CD4-positive, alpha-beta T cell treated with Interleukin-10 for 1 hour (primary cell): ENCODE results near the gene INTS12.

ENCODE experiments used
- DNase-seq: peaks from one replicate; pipeline ENCODE4 v3.0.0-alpha.2; 2020

INTS12 gene

DNA sequence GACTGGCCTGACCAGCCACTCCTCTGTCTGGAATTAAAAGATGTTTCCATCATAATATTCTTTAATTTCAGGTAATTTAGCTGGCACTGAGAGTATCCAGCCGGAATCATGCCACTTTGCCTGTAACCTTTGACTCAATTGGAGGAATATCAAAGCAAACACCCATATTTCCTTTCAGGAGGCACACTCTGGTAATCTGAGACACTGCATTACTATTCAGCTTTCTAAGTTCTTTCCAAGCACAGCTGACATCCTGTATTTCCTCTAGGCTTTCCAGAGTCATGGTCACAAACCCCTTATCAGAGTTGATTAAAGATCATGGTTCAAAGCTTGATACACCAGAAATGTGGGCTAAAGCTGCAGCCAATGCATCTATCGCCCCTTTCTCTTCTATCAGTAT is 29.3 kb downstream of the INTS12 start:
- no peak for DNase-seq

DNA sequence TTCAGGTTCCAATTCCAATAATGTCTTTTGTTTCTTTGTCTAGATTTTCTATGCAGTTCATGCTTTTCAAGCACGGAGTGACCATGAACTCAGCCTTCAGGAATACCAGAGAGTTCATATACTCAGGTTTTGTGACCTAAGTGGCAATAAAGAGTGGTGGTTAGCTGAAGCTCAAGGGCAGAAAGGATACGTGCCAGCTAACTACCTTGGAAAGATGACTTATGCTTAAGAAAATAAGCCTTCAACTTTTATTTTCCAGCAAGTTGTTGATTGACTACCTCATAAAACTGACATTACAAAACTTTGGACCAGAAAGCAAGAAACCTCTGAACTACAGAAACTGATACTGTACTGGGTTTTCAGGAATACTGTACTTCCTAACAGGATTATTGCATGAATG is 30.8 kb downstream of the INTS12 start:
- no peak for DNase-seq

DNA sequence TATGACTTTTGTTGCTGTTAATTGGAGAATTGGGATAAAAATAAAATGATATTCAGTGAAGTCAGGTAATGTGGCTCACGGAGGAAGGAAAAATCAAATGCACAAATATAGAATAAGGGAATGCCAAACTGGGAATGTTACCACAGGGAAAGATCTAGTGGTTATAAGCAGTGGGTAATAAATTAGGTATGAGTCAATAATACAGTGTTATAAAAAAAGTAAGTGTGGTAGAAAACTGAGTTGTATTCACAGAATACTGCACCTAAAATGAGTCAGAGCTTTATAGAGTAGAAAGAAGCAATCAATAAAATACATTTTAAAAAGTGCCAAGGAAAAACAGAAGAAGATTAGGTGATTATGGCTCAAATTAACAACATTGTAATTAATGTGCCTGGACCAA is 34.5 kb downstream of the INTS12 start:
- no peak for DNase-seq

DNA sequence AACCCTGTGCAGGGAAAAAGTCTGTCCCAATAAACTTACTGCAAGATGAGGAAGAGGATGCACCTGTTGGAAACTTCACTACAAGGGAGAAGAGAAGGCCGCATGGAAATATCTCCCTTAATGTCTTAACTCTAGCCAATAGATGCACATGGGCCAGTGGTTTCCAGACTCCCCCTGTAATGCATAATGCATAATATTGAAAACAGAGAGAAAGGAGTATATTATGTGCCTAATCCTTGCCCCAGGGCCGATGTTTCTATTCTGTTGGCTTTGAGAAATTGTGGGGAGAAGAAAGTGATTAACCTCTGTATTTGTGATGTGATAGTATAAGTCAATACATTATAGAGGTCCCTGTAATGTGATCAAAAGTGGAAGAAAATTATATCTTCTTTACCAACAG is 37.2 kb downstream of the INTS12 start:
- DNase-seq = no peak

DNA sequence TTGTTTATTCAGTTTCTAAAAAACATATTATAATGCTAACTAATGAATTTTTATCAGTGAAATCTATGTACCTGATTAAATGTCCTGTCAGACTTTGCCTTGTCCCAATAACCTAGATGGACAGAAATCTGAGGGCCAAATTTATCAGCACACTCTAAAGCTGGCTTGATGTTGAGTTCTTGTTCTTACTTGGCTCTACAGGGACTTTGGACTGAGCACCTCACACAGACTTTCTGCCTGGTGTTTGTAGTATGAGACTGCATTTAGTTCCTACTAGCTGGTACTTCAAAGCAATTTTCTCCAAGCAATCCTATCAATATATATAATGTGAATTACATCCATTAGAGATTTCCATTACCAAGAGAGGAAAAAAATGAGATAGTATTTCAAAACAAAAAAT is 37.8 kb downstream of the INTS12 start:
- no peak for DNase-seq

DNA sequence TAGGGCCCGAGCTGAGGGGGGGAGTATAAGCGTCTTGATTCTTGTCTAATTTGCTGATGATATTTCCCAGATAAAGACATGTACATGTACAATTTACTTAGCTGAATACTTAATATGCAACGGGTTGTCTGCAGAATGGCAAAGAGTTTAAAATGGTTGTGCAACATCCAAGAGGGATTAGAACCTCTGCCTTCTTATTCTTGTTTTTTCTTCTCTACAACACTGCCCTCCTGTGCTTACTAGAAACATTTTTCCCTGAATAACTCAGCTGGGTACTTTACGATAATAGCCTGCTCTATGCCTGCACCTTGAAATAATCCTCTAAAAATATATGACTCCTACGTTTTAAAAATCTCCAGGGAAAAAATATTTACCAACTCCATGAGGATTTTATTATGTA is 41.8 kb downstream of the INTS12 start:
- DNase-seq = no peak

DNA sequence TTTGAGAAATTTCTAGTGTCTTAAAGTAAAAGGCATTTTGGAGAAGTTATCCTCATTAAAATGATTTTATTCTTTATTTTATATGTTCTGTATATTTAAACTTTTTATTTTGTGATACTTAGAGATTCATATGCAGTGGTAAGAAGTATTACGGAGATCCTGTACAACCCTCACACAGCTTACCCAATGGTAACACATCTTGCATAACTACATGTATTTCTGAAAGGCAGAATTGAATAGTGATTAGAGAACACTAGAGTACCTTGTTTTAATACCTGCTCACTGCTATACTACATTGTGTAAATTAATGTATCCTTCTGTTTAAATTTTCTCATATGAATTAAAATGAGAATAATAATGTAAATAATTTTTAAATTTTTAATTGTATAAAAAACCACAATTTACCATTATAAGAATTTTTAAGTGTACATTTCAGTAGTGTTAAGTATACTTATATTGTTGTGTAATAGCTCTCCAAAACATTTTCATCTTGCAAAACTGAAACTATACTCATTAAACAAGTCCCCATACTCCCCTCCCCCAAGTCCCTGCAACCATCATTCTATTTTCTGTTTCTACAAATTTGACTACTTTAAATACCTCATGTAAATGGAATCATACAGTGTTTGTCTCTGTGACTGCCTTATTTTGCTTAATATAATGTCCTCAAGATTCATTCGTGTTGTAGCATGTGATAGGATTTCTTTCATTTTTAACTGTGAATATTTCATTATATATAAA is 45.4 kb downstream of the INTS12 start:
- DNase-seq = no peak

DNA sequence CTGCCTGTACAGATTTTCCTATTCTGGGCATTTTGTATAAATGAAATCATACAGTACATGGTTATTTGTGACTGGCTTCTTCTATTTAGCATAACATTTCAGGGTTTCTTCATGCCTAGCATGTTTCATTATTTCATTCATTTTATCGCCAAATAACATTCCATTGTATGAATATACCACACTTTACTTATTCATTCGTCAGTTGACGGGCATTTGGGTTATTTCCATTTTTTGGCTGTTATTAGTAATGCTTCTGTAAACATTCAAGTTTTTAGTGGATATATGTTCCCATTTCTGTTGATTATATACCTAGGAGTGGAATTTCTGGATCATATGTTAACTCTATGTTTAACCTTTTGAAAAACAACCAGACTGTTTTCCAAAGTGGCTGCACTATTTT is 47.5 kb downstream of the INTS12 start:
- no peak for DNase-seq

DNA sequence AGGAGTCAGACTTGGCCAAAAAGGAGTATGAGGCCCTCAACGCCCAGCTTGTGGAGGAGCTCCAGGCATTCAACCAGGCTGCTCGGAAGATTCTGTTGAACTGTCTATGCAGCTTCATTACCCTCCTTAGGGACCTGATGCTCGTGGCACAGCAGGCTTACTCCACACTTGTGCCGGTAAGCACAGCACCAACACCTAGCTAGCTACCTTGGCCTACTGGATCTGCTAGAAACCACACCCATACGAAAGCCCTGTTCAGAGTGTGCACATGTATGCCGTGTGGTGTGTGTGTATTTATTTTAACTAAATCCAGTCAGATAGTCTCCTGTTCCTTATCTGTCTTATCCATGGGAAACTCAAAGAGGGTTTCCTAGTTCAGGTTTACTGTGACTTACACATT is 49.3 kb downstream of the INTS12 start:
- DNase-seq = no peak

DNA sequence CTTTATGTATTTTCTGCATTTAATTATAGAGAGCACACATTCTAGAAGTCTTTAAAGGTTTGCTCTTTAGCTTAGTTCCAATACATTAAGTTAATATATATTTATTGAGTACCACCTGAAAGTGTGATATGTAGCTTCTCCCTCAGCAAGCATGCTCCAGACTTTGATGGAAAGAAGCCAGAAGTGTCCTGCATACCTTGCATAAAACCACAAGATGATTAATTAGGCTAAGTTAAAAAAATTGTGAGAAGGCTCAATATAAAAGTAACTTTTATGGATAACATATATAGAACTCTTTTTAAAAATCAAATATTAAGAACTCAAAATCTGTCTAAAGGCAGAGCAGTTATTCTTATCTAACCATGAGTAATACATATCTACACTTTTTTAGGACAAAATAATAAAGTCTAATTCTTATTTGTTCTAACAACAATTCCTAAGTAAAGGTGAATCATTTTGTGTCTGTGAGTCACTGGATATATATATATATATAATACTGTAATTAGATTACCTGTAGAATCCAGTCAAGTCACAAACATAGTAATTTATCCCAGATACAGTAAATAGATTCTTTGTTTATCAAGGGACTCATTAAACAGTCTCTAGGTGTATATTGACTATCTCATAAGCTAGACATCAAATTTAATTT is 51.2 kb downstream of the INTS12 start:
- no peak for DNase-seq

DNA sequence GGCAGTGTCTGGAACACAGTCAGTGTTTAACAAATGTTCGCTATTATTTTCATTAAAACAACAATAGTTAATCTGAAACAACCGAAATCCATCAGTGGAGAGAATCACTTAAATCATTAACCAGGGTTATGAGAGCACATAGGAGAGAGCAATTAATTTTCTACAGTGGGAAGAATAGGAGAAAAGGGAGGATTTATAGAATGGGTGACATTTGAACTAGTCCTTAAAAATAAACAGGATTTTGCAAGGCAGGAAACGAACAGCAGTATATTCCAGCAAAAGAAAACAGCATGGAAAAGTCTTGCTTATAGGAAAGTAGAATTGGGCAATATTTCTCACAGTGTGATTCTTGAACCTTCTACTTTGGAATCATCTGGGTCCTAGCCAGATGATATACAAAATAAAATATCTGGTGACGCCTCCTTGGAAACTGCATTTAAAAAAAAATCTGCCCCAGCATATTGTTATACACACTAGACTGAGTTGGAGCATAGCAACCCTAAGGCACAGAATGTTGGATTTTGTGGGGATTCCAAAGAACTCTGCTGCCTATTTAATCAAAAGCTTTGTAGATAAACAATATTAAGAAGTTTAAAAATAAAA is 56.1 kb downstream of the INTS12 start:
- no peak for DNase-seq

DNA sequence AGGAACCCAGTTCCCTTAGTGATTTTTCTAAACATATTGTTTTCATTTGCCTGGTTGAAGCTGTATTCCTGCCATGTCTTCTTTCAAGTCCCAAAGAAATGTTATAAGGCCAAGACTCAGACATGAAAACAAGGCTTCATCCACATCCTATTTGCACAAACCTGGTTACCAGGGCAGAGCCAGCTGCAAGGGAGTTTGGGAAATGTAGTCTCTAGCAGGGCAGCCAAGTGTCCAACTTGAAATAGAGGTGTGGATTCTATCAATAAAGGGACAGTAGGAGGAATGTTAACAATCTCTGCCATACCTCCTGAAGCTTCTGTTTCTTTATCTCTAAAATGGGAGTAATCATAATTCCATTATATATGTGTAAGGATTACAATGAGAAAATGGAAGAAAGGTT is 56.6 kb downstream of the INTS12 start:
- DNase-seq = no peak

DNA sequence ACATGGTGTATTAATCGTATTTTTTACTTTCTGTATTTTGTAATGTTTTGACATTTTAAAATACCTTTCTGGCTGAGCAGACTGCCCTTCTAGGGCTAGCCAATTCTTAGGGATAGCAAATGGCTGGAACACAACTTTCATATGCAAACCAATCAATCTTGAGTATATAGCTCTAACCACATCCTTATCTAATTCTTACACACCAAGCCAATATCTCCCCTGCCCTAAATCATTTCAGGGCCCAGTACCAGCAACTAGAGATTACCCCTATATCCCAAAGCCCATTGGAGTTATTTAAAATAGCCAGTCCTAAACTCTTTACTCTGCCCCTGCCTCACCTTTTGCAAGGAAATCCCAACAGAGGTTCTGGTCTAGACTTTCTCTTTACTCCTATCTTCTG is 58.3 kb downstream of the INTS12 start:
- no peak for DNase-seq

DNA sequence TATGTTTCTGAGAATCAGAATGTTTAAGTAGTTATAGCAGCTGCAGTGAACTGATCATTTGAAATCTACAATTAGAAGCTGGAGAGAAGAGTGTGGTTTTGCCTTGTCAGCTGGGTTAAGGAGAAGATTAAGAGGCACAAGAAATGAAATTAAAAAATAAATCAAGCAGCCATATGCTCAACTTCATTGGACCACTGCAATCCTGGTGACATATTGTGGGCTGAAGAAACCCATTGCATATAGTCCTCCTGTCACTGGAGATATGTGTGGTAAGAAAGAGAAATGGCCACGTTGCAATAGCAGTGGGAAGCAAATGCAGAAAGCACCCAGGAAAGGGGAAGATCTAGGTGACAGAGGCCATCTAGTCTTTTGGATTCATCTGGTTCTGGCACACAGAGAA is 63.0 kb downstream of the INTS12 start:
- DNase-seq = no peak

DNA sequence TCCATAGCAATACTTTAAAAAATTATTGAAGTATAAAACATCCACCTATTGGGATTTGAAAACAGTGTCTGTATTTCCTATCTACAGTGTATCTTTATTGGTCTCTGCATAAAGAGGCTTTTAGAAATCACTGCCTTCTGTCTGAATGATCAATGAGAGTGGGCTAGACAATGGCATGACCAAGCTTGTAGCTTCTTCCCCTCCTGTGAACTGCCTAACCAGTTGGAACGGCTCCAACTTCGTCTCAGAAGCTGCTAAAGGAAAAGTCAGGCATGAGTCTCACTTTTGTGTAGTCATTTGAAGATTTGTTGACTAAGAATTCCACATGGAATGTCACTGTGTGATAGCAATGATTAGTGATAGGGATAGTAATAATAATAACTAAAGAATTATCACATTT is 64.2 kb downstream of the INTS12 start:
- no peak for DNase-seq

DNA sequence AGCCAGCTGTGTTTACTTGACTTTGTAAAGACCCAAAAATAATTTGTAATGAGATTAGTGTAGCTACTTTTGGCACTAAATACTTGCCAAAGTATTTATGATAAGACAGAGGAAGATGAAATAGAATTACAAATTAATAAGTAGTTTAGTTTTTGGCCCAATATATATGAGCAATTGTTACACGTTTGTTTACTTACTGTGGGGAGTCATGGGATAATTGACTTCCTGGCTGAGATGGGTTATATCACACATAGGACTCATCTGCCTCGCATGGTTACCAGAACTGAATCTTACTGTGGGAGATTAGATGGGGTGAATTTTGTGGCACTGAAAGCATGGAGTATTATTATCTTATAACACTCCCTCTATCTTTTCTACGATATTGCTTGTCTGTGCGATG is 66.6 kb downstream of the INTS12 start:
- no peak for DNase-seq

DNA sequence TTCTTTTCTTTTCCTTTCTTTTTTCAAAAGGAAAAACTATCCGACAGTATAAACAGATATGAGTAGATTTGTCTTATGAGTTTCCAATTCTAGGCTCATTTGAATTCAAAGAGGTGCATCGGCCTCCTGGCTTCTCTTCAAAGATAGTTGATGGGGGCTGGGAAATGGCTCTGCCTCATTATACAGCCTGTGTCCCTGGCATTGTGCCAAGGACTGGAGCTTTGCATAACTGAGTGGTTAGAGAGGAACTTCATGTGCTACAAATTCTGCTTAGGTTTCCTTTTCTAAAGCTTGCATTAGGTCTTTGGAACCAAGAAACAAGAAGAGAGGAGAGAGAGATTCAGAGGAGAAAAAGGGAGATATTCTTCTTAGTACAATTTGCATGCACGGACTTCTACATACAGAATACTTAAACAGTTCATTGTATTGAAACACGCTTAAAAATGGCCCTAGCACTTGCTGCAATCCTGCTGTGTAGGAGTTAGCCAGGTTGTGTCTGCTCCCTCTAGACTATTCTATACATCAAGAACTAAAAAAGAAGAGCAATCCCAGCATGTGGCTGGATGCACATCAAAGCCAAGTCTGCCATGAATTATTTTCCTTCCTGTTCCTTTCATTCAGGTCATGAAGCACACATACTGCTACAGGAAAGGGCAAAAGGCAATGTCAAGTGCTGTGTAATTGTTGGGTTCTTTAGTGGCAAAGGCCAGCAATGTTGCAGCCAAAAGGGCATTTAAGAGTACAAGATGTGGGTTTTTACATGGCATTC is 70.9 kb downstream of the INTS12 start:
- no peak for DNase-seq

DNA sequence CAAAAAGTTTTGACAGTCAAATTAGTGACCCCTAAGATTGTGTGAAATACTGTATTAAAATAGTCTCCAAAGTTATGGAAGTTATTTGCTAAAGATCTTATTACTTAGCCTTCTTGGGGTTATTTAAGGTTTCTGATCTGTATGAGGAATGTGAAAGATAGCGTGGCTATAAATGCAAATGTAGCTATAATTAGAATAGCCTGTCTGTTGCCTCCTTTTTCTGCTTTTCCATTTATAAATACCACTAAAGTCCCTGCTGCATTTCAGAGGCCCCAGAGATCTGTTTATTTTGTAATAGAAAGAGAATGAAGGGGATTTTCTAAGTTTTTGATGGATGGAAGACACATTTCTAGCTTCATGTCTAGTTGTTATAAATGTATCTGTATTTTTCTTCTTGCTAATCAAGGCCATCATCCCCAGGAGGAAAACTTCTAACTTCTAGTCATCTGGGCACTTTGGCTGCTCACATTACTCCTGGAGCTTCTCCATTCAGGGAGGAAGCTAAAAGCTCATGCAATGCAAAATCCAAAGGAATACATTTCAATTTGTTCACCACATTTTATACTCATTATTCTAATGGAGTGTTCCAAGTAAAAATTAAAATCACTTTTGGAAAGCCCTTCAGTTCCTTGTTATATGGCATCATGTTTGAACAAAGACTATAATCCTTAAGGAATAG is 73.9 kb downstream of the INTS12 start:
- DNase-seq = no peak

DNA sequence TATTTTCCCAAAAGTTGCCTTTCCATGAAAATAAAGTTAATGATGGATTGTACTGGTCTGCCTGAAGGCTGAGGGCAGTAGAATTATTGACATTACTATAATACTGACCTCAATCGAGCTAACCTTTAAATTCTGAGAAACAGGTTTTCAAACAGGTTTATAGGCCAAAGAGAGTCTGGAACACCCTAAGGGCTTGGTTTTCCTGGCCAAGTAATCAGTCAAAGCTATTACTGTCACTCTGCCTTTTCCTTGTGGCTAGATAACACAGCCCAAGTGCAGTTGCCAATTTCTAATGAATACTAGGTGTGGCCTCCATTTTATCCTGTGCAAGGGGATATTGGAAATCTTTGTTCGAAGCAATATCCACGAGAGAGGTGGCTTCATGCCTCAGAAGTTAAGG is 75.2 kb downstream of the INTS12 start:
- no peak for DNase-seq
